Hypothalamus (tissue), 51 donors: ENCODE measurements around the gene GIMD1.

Source experiments
- DNase-seq, 51 donors: peaks; one replicate each; lab custom pipeline; 2025; lab: John Stamatoyannopoulos, UW

GIMD1 gene

GRCh38 chr4:106315968-106316772 lies 52.4 kb downstream of the GIMD1 start, which contains the start of the genes AIMP1 and TBCK:
TSS of gene AIMP1 (plus strand) at chr4:106316550. CDS start at chr4:106325010, 8,460 bp downstream.
TSS of gene TBCK (minus strand) at chr4:106316209. CDS start at chr4:106308960, 7,249 bp downstream.
- DNase-seq = peak; percentile 49 to 98 (median 85)

GRCh38 chr4:106315476-106315967 lies 53.1 kb downstream of the GIMD1 start:
- DNase-seq = peak in 6 of 51 donors; percentile 15 to 57 (median 30)

- DNase-seq = no peak
Measured at GRCh38 chr4:106314960-106315359, 53.6 kb downstream of the GIMD1 start.

- no peak for DNase-seq
Measured at GRCh38 chr4:106312997-106313522, 55.5 kb downstream of the GIMD1 start.

GRCh38 chr4:106312377-106312776 lies 56.2 kb downstream of the GIMD1 start:
- no peak for DNase-seq
